LNCaP clone FGC (cell line): ENCODE results near the gene CRADD.
"Not testable (repeated sequence)": the region's sequence is repeated elsewhere in the genome, so short reads cannot be mapped to it uniquely, and the experiment has no call there.

ENCODE experiments used
- DNase-seq: peaks from one replicate; pipeline ENCODE4 v3.0.0-alpha.2; 2011; ENCODE audit warnings: low read depth
- H3K4me3 ChIP-seq: 2 replicates; pipeline ENCODE4 v1.5.1; 2011; ENCODE audit warnings: mild to moderate bottlenecking, low read depth, low read length, control low read depth
- CTCF ChIP-seq: IDR thresholded peaks from 2 replicates; pipeline ENCODE4 v1.5.1; 2012; ENCODE audit warnings: mild to moderate bottlenecking; ENCODE audit not compliant: control insufficient read depth, insufficient read depth; ENCODE audit errors: extremely low read depth

CRADD gene

GRCh38 chr12:93922583-93923006 is 245.4 kb downstream of the CRADD start:
- TF ChIP-seq CTCF = no peak
- DNase-seq = peak; percentile 33

GRCh38 chr12:93924367-93924766 is 247.2 kb downstream of the CRADD start:
- no peak for DNase-seq
- TF ChIP-seq CTCF = no peak
- H3K4me3 ChIP-seq = no peak overlapping the region

More at GRCh38 chr12:93922583-93923006, 245.4 kb downstream of the CRADD start:
- H3K4me3 ChIP-seq = no peak overlapping the region

- H3K4me3 ChIP-seq = no peak overlapping the region
- DNase-seq = no peak
- TF ChIP-seq CTCF = no peak
These were observed 248.5 kb downstream of the CRADD start for GRCh38 chr12:93925585-93926205.

- no peak for DNase-seq
- TF ChIP-seq CTCF = no peak
These were observed 249.1 kb downstream of the CRADD start for GRCh38 chr12:93926237-93926636.

GRCh38 chr12:93929081-93929480 is 251.9 kb downstream of the CRADD start:
- DNase-seq, H3K4me3 ChIP-seq: not testable (repeated sequence)

More at GRCh38 chr12:93926237-93926636, 249.1 kb downstream of the CRADD start:
- no peak overlapping the region for H3K4me3 ChIP-seq

GRCh38 chr12:93937812-93938211 is 260.6 kb downstream of the CRADD start:
- no peak overlapping the region for H3K4me3 ChIP-seq
- no peak for TF ChIP-seq CTCF
- no peak for DNase-seq

GRCh38 chr12:93938317-93938716 is 261.1 kb downstream of the CRADD start:
- no peak for DNase-seq
- H3K4me3 ChIP-seq = no peak overlapping the region
- TF ChIP-seq CTCF = no peak
